GM18909 (cell line): ENCODE measurements around the gene CD160.
"Not testable (repeated sequence)": the region's sequence is repeated elsewhere in the genome, so short reads cannot be mapped to it uniquely, and the experiment has no call there.

Source experiments
- ATAC-seq: cut with Tn5 transposase; IDR thresholded peaks from one replicate; pipeline ENCODE4 v1.9.1; 2021; ENCODE audit warnings: mild to moderate bottlenecking; ENCODE audit not compliant: unreplicated experiment, poor library complexity

Gene CD160

DNA sequence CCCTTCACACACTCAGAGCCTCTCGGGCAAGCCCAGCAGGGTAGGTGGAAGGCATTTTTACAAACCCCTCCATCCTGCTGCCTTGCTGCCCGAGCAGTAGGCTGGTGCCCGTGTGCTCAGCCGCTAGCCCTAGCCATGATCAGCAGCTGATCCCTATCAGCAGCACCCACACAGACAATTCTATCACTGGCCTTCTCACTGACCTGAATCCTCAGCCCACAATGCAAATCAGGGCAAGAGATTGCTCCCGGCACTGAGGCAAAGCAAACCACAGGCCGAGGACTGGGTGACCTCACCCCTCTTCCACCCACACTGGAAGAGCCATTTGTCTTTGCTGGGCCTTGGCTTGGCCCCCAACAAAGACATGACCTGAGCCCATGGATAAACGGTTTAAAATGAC is 11.2 kb upstream of the CD160 start:
- no peak for ATAC-seq

GRCh38 chr1:145710291-145711027 is 8.8 kb upstream of the CD160 start:
- no peak for ATAC-seq

DNA sequence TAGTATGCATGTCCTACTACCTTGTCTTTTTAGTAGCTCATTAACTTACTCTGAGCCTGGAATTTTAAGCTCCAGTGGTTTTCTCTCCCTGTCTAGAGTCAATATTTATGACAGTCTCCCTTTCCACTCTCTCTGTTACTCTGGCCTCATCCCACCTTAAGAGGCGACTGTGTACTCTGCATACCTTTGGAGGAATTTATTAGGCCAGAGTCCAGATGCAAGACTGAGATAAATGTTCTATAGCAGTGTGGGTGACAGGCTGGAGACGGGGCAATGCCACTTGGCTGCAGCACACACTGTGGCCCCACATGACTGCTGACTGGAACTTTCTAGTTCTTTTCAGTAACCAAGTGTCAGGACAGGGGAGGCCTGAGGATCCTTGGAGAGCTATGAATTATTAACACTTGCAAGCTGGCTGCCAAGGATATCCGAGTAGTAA is 8.1 kb upstream of the CD160 start:
- ATAC-seq, result no peak

GRCh38 chr1:145714524-145715111 is 4.7 kb upstream of the CD160 start:
- no peak for ATAC-seq

GRCh38 chr1:145716641-145717345 is 2.5 kb upstream of the CD160 start:
- no peak for ATAC-seq

DNA sequence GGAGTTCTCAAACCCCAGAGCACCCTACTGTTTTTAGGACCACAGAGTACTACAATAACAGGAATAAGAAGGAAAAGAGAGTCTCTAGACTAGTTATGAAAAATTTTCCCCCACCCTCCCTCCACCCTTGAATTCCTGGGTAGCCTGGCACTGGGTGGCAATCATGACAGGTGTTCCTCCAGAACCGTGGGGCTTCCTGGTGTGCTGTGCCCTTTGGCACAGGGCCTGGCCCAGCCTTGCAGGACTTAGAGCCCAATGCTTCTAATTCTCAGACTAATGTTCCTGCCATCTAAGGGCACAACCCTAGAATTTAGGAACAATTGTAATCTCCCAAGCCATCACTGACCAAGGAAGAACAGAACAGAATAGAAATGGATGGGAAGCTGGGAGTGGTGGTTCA is 1.5 kb upstream of the CD160 start:
- ATAC-seq, result no peak

GRCh38 chr1:145718465-145718864 is 834 bp upstream of the CD160 start:
- not testable (repeated sequence) for ATAC-seq

DNA sequence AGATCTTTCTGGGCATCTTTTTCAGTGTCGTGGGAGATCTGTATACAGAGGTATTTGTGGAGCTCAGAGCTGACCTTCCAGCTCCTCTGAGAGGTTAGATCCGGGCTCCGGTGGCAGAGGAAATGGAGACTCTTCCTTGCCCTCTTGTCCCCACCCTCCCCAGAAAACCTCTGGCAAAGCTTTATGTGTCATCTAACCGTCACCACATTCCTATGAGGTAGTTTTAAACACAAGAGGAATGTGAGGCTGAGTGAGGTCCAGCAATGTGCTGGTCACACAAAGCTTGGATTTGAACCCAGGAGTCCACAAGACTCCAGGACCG is 1.2 kb downstream of the CD160 start:
- ATAC-seq, result no peak

DNA sequence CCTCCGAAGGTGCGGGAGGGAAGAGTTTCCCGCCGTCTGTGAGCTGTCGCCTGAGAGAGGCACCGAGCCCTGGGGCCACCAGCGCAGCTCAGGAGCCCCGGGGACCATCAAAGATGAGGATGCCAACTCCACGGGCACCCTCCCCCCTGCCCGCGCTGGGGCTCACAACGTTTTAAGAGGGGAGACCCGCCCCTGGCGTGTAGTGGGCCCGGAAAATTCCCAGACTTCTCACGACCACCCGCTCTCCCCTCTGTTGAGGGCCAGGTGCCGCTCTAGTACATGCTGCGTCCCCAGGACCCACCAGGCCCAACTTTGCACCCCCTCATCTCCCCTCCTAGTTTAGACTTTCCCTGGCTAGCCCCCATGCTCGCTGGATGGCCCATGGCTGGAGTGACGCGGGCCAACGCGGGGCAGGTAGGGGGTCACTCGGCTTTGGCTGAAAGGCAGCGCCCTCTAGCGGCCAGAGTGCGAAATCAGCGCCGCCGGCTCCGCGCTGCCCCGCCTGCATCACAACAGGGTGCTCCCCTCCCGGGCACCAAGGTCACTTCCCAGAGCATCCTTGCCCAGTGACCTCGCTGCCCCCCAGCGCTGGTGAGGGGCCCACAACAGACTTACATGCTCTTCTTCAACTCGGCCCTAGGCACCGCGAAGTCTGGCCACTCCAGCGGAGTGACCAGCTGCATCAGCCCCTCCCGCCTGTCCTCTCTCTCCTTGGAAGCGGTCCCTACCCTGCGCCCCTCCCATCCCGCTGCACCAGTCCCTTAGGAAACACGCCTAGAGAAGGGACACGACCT is 1.8 kb downstream of the CD160 start:
- peak; percentile 64 for ATAC-seq

- not testable (repeated sequence) for ATAC-seq
These were observed 6.9 kb downstream of the CD160 start for GRCh38 chr1:145726193-145726592.

DNA sequence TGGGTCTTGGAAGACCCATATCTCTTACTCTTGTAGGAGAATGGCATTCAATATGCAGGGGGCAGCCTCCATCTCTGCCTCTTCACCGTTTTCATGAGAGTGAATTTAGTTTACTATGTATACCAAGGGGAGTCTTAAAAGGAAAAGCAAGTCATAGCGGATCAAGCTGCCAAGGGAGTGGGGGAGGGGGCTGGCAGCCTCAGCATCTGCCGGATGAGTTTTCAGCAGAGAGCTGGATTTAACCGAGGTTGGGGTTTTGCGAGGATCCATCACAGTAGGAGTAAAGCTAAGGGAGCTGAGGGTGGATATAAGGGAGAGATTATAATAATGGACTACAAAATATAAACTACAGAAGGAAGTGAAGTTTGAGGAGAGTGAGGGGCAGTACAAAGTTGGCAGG is 9.9 kb downstream of the CD160 start:
- no peak for ATAC-seq

GRCh38 chr1:145729666-145730436 is 10.6 kb downstream of the CD160 start:
- ATAC-seq, result no peak

DNA sequence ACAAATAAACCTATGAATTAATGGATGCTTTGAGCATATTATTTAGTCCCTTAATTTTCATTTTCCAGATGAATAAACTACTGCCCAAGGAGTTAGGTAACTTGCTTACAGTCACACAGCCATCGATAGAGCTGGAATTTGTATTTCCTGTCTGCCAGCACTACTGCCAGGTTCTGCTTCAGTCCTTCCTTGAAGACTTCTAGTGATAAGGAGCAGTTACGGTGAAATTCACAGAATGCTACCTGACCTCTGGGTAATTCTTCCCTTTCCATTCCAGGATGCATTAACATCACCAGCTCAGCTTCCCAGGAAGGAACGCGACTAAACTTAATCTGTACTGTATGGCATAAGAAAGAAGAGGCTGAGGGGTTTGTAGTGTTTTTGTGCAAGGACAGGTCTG is 11.2 kb downstream of the CD160 start:
- ATAC-seq, result no peak

GRCh38 chr1:145730900-145731299 is 11.6 kb downstream of the CD160 start:
- ATAC-seq, result no peak

GRCh38 chr1:145736191-145736590 is 16.9 kb downstream of the CD160 start:
- ATAC-seq, result no peak

GRCh38 chr1:145740269-145740668 is 21.0 kb downstream of the CD160 start:
- ATAC-seq, result no peak

GRCh38 chr1:145747398-145748247 is 28.3 kb downstream of the CD160 start:
- ATAC-seq, result no peak

GRCh38 chr1:145750426-145750825 is 31.1 kb downstream of the CD160 start:
- no peak for ATAC-seq

DNA sequence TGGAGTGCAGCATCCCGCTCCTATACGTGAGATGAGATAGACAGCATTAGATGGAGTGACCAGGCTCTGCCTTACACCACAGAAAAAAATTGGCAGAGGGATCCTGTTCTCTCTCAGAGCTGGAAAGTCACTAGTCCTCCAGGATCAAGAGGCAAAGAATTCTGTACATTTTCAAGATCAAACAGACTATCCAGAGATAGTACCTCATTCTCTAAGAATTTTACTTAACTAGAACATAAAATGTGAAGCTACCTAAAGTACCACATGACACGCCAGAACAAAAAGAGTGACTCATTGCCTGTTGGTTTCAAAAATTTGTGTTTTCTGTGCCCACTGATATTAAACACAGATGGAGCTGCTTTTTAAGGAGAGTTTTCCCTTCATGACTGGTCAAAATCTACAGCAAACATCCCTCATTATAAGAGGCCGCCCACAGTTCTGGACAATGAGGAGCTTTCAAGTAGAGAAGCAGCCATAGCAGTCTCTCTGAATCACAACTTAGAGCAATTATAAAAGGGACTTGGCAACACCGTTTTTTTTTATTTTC is 32.3 kb downstream of the CD160 start:
- no peak for ATAC-seq
